Fibroblast of pulmonary artery (primary cell): ENCODE data around the gene EGFL8.

Experiments
- DNase-seq: peaks from one replicate; pipeline ENCODE4 v3.0.0-alpha.2; 2010; ENCODE audit warnings: low read depth
- H3K4me3 ChIP-seq: replicated peaks from 2 replicates; pipeline ENCODE4 v1.5.1; 2011; ENCODE audit warnings: low read depth, mild to moderate bottlenecking, control low read depth, low read length, moderate library complexity
- TF ChIP-seq, protein P1 (sequence below): IDR thresholded peaks from 2 replicates; pipeline ENCODE4 v1.5.1; 2011; ENCODE audit warnings: mild to moderate bottlenecking, control low read depth, low read length, inconsistent platforms; ENCODE audit errors: missing control alignments

Gene EGFL8

DNA sequence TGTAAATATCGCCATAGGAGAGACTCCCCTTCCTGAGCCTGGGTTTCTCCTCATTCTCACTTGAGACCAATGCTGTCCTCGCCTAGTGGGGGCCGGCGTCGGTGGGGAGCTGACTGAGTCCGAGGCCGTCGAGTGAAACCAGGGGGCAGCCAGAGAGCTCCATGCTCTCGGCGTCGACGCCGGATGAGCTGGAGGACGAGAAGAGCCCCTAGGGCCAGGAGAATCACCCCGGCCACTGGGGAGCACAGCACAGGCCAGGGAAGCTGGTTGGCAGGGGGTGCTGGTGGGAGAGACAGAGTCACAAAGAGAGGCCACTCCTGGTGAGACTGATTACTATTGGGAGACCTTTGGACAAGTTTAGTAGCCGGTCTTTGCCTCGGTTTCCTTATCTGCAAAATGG lies 34.5 kb downstream of the EGFL8 start:
- DNase-seq: no peak
- H3K4me3 ChIP-seq: no peak overlapping the region
- TF ChIP-seq, protein P1, sequence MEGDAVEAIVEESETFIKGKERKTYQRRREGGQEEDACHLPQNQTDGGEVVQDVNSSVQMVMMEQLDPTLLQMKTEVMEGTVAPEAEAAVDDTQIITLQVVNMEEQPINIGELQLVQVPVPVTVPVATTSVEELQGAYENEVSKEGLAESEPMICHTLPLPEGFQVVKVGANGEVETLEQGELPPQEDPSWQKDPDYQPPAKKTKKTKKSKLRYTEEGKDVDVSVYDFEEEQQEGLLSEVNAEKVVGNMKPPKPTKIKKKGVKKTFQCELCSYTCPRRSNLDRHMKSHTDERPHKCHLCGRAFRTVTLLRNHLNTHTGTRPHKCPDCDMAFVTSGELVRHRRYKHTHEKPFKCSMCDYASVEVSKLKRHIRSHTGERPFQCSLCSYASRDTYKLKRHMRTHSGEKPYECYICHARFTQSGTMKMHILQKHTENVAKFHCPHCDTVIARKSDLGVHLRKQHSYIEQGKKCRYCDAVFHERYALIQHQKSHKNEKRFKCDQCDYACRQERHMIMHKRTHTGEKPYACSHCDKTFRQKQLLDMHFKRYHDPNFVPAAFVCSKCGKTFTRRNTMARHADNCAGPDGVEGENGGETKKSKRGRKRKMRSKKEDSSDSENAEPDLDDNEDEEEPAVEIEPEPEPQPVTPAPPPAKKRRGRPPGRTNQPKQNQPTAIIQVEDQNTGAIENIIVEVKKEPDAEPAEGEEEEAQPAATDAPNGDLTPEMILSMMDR: no peak

DNA sequence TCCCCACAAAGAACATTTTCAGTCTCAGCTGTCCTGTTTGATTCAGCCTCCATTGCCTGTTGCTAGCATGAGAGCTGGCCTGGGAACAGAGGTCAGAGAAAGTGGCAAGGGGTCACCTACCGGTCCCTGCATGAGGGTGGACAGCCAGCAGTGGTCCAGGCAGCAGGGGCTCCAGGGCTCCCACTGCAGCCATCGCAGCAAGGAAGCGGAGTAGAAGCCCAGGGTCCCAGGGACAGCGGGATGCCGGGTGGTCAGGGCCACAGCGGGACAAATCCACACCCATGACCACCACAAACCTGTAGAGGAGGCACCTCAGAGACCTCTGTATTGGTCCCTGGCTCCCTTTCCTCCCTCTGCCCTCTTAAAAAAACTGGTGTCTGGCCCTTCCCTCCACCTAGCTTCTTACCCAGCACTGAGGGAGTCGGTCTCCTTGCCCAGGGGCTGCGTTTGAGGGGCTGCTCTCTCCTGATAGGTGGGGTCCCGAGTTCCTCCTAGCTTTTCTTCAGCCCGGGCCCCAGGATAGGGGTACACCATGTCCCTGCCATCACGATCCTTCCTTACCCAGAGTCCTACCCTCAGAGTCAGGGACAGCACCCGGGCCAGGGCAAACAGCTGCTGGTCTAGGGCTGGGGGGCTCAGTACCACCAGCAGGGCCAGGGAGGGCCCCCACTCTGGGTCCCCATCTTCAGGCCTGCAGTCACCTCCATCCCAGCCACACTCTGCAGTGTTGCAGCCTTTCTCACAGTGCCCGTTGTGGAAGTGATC lies 36.5 kb downstream of the EGFL8 start:
- H3K4me3 ChIP-seq: no peak overlapping the region
- no peak for DNase-seq
- TF ChIP-seq, protein P1: no peak

DNA sequence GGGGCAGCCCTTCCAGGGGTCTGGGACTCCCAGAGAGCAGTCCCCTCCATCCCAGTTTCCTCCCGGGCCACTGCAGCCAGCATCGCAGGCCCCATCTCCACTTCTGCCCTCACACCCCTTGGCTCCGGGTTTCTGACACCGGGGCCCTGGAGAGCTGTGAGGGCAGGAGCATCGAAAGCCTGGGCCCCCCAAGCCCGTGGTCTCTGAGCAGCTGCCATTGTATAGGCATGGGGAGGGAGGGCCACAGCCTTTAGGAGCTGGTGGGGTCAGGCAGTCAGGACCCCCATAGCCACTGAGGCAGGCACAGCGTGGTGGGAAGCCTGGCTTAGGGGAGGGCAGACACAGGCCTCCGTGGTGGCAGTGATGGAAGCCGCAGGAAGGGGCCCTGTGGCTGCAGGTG lies 37.8 kb downstream of the EGFL8 start:
- H3K4me3 ChIP-seq: no peak overlapping the region
- DNase-seq: no peak
- TF ChIP-seq, protein P1: no peak

DNA sequence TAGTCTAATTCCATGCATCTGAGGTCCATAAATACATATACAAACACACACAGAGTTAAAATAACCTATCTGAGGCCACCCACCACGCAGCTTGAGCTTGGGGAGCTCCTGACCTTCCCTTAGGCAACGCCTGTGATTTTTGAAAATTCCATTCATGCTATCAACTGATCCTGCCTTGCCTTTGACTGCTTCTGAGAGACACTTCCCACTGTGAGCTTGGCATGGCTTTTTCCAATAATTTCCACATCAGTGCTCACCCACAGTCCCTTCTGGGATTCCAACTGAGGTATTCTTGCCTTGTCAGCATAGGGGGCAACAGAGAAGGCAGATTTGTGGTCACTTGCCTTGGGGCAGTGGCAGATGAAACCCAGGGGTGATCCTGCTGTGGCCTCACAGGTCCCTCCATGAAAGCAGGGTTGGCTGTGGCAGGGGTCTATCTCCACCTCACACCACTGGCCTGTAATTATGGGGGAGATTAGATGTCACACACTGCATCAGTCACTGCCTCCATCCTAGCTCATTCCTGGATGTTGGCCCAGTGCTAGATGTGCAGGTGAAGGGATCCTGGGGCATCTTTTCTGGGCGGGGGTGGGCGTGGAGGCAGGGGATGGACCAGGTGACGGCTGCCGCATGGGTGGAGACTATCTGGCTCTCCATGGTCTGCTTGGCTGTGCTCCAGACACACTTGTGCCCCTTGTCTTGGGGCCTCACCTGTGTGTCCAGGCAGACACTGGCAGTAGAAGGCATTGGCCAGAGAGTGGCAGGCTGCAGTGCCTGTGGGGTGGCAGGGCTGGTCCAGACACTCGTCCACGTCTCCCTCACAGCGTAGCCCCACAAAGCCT lies 39.3 kb downstream of the EGFL8 start:
- no peak overlapping the region for H3K4me3 ChIP-seq
- TF ChIP-seq, protein P1: no peak
- no peak for DNase-seq

DNA sequence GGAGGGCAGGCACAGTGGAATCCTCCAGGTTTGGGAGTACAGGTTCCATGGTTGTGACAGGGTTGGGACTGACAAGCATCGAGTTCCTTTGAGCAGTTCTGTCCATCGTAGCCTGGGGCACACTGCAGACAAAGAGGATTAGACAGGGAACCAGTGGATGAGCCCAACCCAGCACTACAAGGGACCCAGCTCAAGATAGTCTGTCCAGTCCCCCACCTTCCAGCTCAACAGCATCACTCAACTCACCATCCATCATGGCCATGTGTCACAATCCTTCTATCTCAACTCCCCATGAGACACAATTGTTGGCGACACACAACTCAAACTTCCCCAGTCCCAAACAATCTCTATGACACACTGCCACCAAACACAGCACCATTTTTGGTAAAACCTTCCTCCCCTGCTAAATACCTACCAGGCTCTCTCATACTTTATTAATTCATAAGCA lies 39.9 kb downstream of the EGFL8 start:
- H3K4me3 ChIP-seq: no peak overlapping the region
- TF ChIP-seq, protein P1: no peak
- DNase-seq: no peak

DNA sequence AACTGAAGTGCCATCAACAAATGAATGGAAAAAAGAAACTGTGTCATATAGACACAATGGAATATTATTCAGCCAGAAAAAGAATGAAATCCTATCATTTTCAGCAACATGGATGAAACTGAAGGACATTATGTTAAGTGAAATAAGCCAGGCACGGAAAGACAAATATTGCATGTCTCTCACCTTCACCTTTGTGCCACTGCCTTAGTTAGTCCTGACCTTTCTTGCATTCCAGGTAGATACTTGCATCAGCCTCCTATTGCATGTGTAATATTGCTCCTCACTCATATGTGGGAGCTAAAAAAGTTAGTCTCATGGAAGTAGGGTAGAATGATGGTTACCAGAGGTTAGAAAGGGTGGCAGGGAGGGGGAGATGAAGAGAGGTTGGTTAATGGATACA lies 44.6 kb downstream of the EGFL8 start:
- no peak for DNase-seq
- TF ChIP-seq, protein P1: no peak
- no peak overlapping the region for H3K4me3 ChIP-seq
